Tibial nerve (tissue), 4 donors: ENCODE measurements around the gene ACOXL. TPM values are rescaled to one million over a fixed set of nuclear protein-coding genes. Genes with fewer than 3 reads are reported as not detected.

Source experiments
- DNase-seq, 2 donors: peaks; one replicate each; pipeline ENCODE4 v3.0.0-alpha.2; 2019; ENCODE audit warnings: low spot score in 2 of 2
- H3K27ac ChIP-seq, 4 donors: fragments of 200-600 bp; sonication (generic) in 3 of 4; one replicate each; pipeline ENCODE4 v1.5.1; 2017 to 2019; ENCODE audit warnings: mild to moderate bottlenecking in 1 of 4
- H3K27me3 ChIP-seq, 2 donors: fragments of 200-600 bp; sonication (generic) in 1 of 2; one replicate each; pipeline versions ENCODE4 v1.5.1 to v1.6.0; 2017 to 2019
- H3K36me3 ChIP-seq, 3 donors: fragments of 200-600 bp; sonication (generic); one replicate each; pipeline ENCODE4 v1.5.1; 2018 to 2019
- H3K4me1 ChIP-seq, 4 donors: fragments of 200-600 bp; sonication (generic) in 3 of 4; one replicate each; pipeline ENCODE4 v1.5.1; 2017 to 2019
- H3K4me3 ChIP-seq, 4 donors: fragments of 200-600 bp; sonication (generic) in 3 of 4; one replicate each; pipeline ENCODE4 v1.5.1; 2017 to 2019; ENCODE audit warnings: mild to moderate bottlenecking in 1 of 4, moderate library complexity in 1 of 4
- H3K9me3 ChIP-seq, 4 donors: fragments of 200-600 bp; sonication (generic) in 3 of 4; one replicate each; pipeline ENCODE4 v1.5.1; 2017 to 2019
- CTCF ChIP-seq, 5 experiments: fragments of 200-600 bp in 3 of 5; fragments of 450-650 bp in 2 of 5; sonication (generic) in 3 of 5; IDR thresholded peaks; one replicate each; pipeline ENCODE4 v1.5.1; 2016 to 2019; ENCODE audit warnings: antibody characterized with exemption in 5 of 5, mild to moderate bottlenecking in 3 of 5, moderate library complexity in 2 of 5
- EP300 ChIP-seq, 2 donors: sonication (generic); formaldehyde crosslinking; IDR thresholded peaks; one replicate each; pipeline ENCODE4 v1.6.1; 2017; ENCODE audit warnings: antibody characterized with exemption in 2 of 2, mild to moderate bottlenecking in 1 of 2
- POLR2A ChIP-seq, 2 donors: fragments of 450-650 bp; IDR thresholded peaks; one replicate each; pipeline ENCODE4 v1.6.1; 2017; ENCODE audit warnings: antibody characterized with exemption in 2 of 2, mild to moderate bottlenecking in 2 of 2, moderate library complexity in 2 of 2
- WGBS, 2 donors: methylation state at CpG; one replicate each; pipeline ENCODE4 v1.1.5; 2018; 5-methylcytosine and 5-hydroxymethylcytosine counted together
- total RNA-seq, 4 donors: library from RNA; depleted of rRNA; stranded (reverse); fragments of >200 nt; gene quantifications; one replicate each; pipeline ENCODE4 v1.1.0, GENCODE V29; 2016

The ACOXL gene
- total RNA-seq, 4 donors from 2014 or later, result 0.30 TPM; not detected in 3

GRCh38 chr2:110708455-110708854 lies 23.9 kb upstream of the ACOXL start:
- Histone ChIP-seq H3K36me3 (no peaks in the 10 kb centered on the region), H3K4me1 (no peaks in the 10 kb centered on the region), H3K27ac (no peak overlapping the region), H3K9me3 (no peaks in the 10 kb centered on the region), H3K4me3 (no peak overlapping the region), H3K27me3 (no peaks in the 10 kb centered on the region)
- TF ChIP-seq CTCF (IDR thresholded peaks at IDR 0.05), result no peak
- TF ChIP-seq POLR2A (IDR thresholded peaks at IDR 0.05), result no peak
- no peak for TF ChIP-seq EP300 (IDR thresholded peaks at IDR 0.05)
- DNase-seq, result no peak
- WGBS, 2 donors, result 32 to 42% methylated on average over 1 of the region's 1 CpG

- TF ChIP-seq POLR2A (IDR thresholded peaks at IDR 0.05), result no peak
- no peak for TF ChIP-seq EP300 (IDR thresholded peaks at IDR 0.05)
- no peak for TF ChIP-seq CTCF (IDR thresholded peaks at IDR 0.05)
- no peaks in the 10 kb centered on the region for H3K36me3 ChIP-seq
- DNase-seq, result no peak
- H3K4me3 ChIP-seq, result no peak overlapping the region
- WGBS, 2 donors, result 93 to 97% methylated on average over 1 of the region's 1 CpG
- peaks cover 0 to 10% (median 3%) of the 10 kb centered on the region in 4 donors for H3K4me1 ChIP-seq
- no peaks in the 10 kb centered on the region for H3K9me3 ChIP-seq
- no peaks in the 10 kb centered on the region for H3K27me3 ChIP-seq
- H3K27ac ChIP-seq, result no peak overlapping the region
These were observed 19.6 kb upstream of the ACOXL start for GRCh38 chr2:110712737-110713136.

- peaks cover 0 to 20% (median 8%) of the 10 kb centered on the region in 4 donors for H3K4me1 ChIP-seq
- H3K36me3 ChIP-seq, result no peaks in the 10 kb centered on the region
- H3K27ac ChIP-seq, result no peak overlapping the region
- no peaks in the 10 kb centered on the region for H3K9me3 ChIP-seq
- no peaks in the 10 kb centered on the region for H3K27me3 ChIP-seq
- H3K4me3 ChIP-seq, result no peak overlapping the region
- 83 to 87% methylated on average over 6 of the region's 6 CpGs for WGBS, 2 donors
- DNase-seq, result no peak
- TF ChIP-seq CTCF (IDR thresholded peaks at IDR 0.05), result no peak
- TF ChIP-seq EP300 (IDR thresholded peaks at IDR 0.05), result no peak
- no peak for TF ChIP-seq POLR2A (IDR thresholded peaks at IDR 0.05)
These were observed 18.6 kb upstream of the ACOXL start for GRCh38 chr2:110713513-110714362.

- no peak for DNase-seq
- Histone ChIP-seq H3K4me1 (peaks cover 0 to 24% (median 8%) of the 10 kb centered on the region in 4 donors), H3K27me3 (no peaks in the 10 kb centered on the region), H3K4me3 (no peak overlapping the region), H3K9me3 (no peaks in the 10 kb centered on the region), H3K36me3 (no peaks in the 10 kb centered on the region), H3K27ac (no peak overlapping the region)
- TF ChIP-seq EP300 (IDR thresholded peaks at IDR 0.05) (no peak), POLR2A (IDR thresholded peaks at IDR 0.05) (no peak), CTCF (IDR thresholded peaks at IDR 0.05) (no peak)
- WGBS, 2 donors, result 61 to 66% methylated on average over 6 of the region's 6 CpGs
These were observed 17.7 kb upstream of the ACOXL start for GRCh38 chr2:110714452-110715224.
